HG03442 (cell line): Measurements from ENCODE around the gene PRKCB.
"Not testable (repeated sequence)": the region's sequence is repeated elsewhere in the genome, so short reads cannot be mapped to it uniquely, and the experiment has no call there.

Source experiments
- ATAC-seq: cut with Tn5 transposase; IDR thresholded peaks from one replicate; pipeline ENCODE4 v1.9.1; 2021; ENCODE audit warnings: mild to moderate bottlenecking, moderate library complexity; ENCODE audit not compliant: unreplicated experiment

Gene PRKCB

DNA sequence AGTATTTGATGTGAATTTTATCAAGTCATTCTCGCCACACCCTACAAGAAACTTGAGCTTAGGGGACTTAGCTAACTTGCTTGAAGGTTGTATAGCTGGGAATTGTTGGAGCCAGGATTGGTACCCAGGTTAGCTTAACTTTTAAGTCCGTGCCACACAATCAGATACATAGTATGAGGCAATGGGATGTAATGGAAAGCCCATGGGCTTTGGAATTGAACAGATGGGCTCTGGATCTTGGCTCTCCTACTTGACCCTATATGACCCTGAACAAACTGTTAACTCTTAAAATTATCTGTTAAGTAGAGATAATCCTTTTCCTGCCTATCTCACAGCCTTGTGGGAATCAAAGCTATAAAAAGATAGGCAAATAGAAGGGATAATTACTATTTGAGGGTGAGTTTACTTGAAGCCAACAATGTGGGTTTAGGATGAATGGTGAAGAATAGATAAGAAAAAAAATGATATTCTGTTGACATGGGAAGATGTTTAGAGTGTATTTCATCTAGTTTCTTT is 368.4 kb downstream of the PRKCB start:
- ATAC-seq, result no peak

- ATAC-seq, result no peak
Observed at GRCh38 chr16:24206926-24207325, 371.1 kb downstream of the PRKCB start.

DNA sequence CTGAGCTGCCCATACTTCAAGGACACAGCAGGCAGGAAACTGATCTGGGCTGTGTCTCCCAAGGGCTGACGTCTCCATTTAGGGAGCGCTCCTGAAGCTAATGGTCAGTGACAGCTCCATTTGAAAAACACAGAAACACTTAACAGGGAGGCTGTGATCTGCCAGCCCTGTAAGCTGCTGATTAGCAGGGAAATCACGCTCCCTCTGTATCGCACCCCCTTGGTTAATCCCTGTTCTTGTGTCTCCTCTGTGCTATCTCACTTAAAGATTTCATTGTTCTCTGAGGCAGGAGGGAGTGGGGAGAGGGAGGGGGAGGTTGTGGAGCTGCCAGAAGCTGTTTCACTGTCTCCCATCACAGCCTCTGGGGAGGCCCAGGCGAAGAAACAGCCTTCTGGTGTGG is 372.9 kb downstream of the PRKCB start:
- ATAC-seq, result no peak

DNA sequence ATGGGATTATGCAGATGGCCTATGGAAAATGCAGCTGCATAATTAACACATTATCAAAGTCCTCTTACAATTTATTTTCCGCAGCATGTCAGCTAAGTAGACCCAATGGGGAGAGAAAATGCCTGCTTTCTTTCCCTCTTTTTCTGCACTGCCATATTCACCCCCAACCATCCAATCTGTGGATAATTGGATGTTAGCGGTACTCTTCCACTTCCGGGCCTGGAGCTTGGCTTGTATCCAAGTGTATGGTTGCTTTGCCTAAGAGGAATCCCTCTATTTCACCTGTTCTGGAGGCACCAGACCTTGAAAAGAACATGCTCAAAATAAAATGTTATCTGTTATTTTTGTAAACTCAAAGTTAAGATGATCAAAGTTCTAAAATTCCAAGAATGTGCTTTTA is 379.2 kb downstream of the PRKCB start:
- no peak for ATAC-seq

- no peak for ATAC-seq
Observed at GRCh38 chr16:24216961-24217360, 381.2 kb downstream of the PRKCB start.

- no peak for ATAC-seq
Observed at GRCh38 chr16:24217461-24217860, 381.7 kb downstream of the PRKCB start.

DNA sequence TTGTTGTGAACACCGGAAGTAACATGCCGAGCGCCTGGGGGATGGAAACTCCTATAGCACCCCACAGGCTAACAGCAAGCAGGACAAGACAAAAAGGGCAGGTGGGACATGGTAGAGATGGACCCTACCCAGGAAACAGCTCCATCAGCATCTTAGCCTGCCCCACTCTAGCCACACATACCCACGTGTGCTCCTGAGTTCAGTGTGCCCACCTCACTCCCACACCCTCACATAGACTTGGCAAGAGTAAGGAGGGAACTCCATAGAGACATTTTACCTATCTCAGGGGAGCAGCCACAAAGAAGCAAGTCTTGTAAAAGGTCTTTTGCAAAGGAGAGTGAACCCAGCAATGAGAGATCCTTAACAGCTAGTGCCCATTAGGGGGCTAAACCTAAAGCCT is 382.5 kb downstream of the PRKCB start:
- ATAC-seq, result no peak

DNA sequence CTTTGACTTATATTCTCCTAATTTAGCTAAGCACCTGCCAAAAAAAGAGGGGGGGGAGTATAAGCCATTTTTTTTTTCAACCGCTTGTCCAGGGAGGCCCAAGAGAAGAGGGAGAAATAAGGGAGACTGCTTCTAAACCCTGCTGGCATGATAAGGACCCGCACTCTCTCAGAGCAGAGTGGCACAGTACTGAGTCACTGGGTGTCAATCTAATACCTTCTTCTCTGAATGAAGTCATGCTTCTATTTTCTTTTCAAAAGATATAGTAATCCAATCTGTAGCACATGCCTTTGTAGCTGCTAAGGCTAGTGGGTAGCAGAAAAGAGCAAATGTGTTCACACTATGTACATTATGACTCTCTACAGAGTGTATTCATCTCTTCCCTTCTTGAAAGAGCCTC is 385.4 kb downstream of the PRKCB start:
- ATAC-seq, result no peak

DNA sequence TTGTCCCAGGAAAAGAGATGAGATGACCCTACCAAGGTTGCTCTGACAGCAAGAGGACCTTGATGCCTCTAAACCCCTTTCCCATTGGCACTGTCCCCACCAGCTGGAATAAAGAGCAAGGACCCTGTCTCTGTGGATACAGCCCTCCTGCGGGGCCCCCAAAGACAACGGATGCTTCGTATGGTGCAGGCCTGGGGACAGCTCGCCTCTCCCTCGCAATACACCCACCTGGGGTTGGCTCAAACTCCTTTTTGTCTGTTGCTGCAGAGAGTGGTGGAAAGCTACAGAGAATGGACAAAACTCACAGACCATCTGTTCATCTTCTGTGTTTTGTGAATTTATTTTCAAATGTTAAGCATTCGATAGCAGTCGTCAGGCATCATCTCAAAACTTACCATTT is 392.7 kb downstream of the PRKCB start:
- no peak for ATAC-seq

DNA sequence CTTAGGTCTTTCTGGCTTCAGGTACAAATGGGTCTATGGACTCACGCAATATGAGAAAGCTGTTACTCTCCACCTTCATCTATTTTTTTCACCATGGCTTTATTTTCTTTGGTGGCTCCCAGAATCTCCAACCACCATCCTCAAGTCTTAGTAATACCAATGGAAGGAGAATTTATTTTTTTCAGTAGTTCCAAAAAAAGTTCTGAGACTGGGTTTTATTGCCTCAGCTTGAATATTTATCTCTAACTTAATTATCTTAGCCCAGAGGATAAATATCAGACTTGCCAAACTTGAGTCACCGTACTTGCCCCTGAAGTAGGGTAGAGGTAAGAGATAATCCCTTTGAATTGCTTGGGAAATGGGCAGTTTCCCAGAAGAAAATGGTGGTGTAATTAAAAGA is 397.2 kb downstream of the PRKCB start:
- ATAC-seq, result no peak

- no peak for ATAC-seq
Observed at GRCh38 chr16:24234737-24235136, 399.0 kb downstream of the PRKCB start.

GRCh38 chr16:24235806-24236205 is 400.0 kb downstream of the PRKCB start:
- no peak for ATAC-seq

- ATAC-seq, result not testable (repeated sequence)
Observed at GRCh38 chr16:24238846-24239245, 403.1 kb downstream of the PRKCB start.

- no peak for ATAC-seq
Observed at GRCh38 chr16:24246911-24247607, 411.3 kb downstream of the PRKCB start.

GRCh38 chr16:24253192-24253591 is 417.4 kb downstream of the PRKCB start:
- ATAC-seq, result no peak

- ATAC-seq, result no peak
Observed at GRCh38 chr16:24255456-24256371, 419.9 kb downstream of the PRKCB start, which contains the start of gene CACNG3. Gene CACNG3, plus strand, starts transcription at chr16:24256335. Its CDS starts 420 bp downstream, at chr16:24256755.

GRCh38 chr16:24257958-24258357 is 422.2 kb downstream of the PRKCB start:
- no peak for ATAC-seq

- no peak for ATAC-seq
Observed at GRCh38 chr16:24258791-24259190, 423.0 kb downstream of the PRKCB start.

DNA sequence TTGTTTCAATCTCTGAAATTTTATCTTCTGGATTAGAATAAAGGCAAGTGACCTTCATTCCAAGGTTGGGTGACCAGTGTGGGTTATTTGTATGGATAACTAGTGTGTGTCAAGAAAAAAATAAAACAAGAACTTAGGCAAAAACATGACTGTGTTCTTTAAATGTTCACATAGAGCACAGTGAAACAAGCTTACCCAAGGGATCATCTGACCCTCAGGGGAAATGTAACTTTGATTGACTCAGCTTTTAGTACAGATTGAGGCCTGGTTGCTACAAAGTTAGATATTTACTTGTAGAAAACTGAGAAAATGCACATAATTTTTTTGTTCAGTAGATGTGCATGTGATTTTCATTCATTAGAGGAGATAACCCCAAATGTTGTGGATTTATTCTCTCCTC is 427.0 kb downstream of the PRKCB start:
- ATAC-seq, result no peak
